MM.1S (cell line): ENCODE results near the gene STARD3.

Experiments
- DNase-seq: peaks from one replicate; pipeline ENCODE4 v3.0.0-alpha.2; 2015
- H2AFZ ChIP-seq: fragments of 300-600 bp; sonication (generic); 2 replicates; pipeline ENCODE4 v1.6.0; 2016; ENCODE audit warnings: antibody characterized with exemption, low read length
- H3F3A ChIP-seq: fragments of 300-600 bp; sonication (generic); 2 replicates; pipeline ENCODE4 v1.6.1; 2016; ENCODE audit warnings: mild to moderate bottlenecking, antibody characterized with exemption, low read length, moderate library complexity, mixed read lengths; ENCODE audit not compliant: insufficient read depth
- H3K27ac ChIP-seq: fragments of 300-600 bp; sonication (generic); 2 replicates; pipeline ENCODE4 v1.5.1; 2016; ENCODE audit warnings: mild to moderate bottlenecking, low read length
- H3K27me3 ChIP-seq: fragments of 300-600 bp; sonication (generic); replicated peaks from 2 replicates; pipeline ENCODE4 v1.6.0; 2016; ENCODE audit warnings: low read length; ENCODE audit not compliant: insufficient read depth
- H3K36me3 ChIP-seq: fragments of 300-600 bp; sonication (generic); replicated peaks from 2 replicates; pipeline ENCODE4 v1.6.1; 2016; ENCODE audit warnings: mild to moderate bottlenecking, low read length, mixed read lengths; ENCODE audit not compliant: insufficient read depth
- H3K4me1 ChIP-seq: fragments of 300-600 bp; sonication (generic); 2 replicates; pipeline ENCODE4 v1.6.1; 2016; ENCODE audit warnings: low read length, mixed read lengths
- H3K4me2 ChIP-seq: fragments of 300-600 bp; sonication (generic); 2 replicates; pipeline ENCODE4 v1.6.0; 2016; ENCODE audit warnings: low read depth, low read length
- H3K4me3 ChIP-seq: fragments of 300-600 bp; sonication (generic); 2 replicates; pipeline ENCODE4 v1.5.1; 2016; ENCODE audit warnings: low read length, mixed read lengths
- H3K79me2 ChIP-seq: fragments of 300-600 bp; sonication (generic); 2 replicates; pipeline ENCODE4 v1.6.1; 2016; ENCODE audit warnings: mixed run types, low read length, mixed read lengths
- H3K9ac ChIP-seq: fragments of 300-600 bp; sonication (generic); 2 replicates; pipeline ENCODE4 v1.6.1; 2016; ENCODE audit warnings: low read length, mixed read lengths
- H3K9me2 ChIP-seq: fragments of 300-600 bp; sonication (generic); replicated peaks from 2 replicates; pipeline ENCODE4 v1.6.1; 2016; ENCODE audit warnings: mild to moderate bottlenecking, low read length, mixed read lengths; ENCODE audit not compliant: insufficient read depth
- H3K9me3 ChIP-seq: fragments of 300-600 bp; sonication (generic); replicated peaks from 2 replicates; pipeline ENCODE4 v1.6.1; 2016; ENCODE audit warnings: mild to moderate bottlenecking, low read length, mixed read lengths; ENCODE audit not compliant: insufficient read depth
- H4K20me1 ChIP-seq: fragments of 300-600 bp; sonication (generic); 2 replicates; pipeline ENCODE4 v1.6.1; 2016; ENCODE audit warnings: mild to moderate bottlenecking, low read length, moderate library complexity, mixed read lengths; ENCODE audit not compliant: insufficient read depth
- CTCF ChIP-seq: fragments of 300-600 bp; sonication (generic); IDR thresholded peaks from 2 replicates; pipeline ENCODE4 v1.5.1; 2016; ENCODE audit warnings: antibody characterized with exemption, low read length, mixed read lengths
- EZH2 ChIP-seq: fragments of 300-600 bp; sonication (generic); optimal IDR thresholded peaks from 2 replicates; pipeline ENCODE3; 2017; ENCODE audit warnings: low read depth, mild to moderate bottlenecking, antibody characterized with exemption, low read length, mixed read lengths
- EZH2phosphoT487 ChIP-seq: fragments of 300-600 bp; sonication (generic); IDR thresholded peaks from 2 replicates; pipeline ENCODE4 v1.6.1; 2018; ENCODE audit warnings: antibody characterized with exemption, low read length

STARD3 gene

DNA sequence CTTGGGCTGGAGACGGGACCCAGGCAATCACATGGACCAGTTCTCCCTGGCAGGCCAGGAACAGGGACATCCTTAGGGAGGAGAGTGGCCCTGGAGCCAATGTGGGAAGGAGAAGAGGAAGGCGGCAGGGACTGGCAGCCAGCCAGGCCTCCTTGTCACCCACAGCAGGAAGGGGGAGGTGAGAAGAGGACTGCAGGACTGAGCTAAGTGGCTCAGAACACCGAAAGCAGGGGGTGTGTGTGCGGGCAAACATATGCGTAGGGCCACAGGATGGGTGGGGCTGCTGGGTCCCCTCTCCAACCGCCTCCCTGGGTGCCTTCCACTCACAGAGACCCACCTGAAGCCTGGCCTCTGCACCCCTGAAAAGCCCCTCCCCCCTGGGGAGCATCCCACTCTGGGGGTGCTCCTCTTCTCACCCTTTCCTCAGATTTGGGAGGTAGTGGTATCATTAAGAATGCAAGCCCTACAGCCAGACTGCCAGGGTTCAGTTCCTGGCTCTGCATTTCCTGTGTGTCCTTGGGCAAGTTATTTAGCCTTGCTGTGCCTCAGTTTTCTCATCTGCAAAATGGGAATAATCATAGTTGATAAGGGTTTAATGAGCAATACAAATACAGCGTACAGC lies 39.4 kb downstream of the STARD3 start:
- Histone ChIP-seq H4K20me1 (no peaks in the 10 kb centered on the region), H3K4me2 (no peak overlapping the region), H3K27ac (no peak overlapping the region), H3K4me1 (no peaks in the 10 kb centered on the region), H3K9me2 (no peaks in the 10 kb centered on the region), H3K9me3 (no peaks in the 10 kb centered on the region), H3K79me2 (no peaks in the 10 kb centered on the region), H3K36me3 (no peaks in the 10 kb centered on the region), H3F3A (no peaks in the 10 kb centered on the region), H2AFZ (no peak overlapping the region), H3K4me3 (no peak overlapping the region), H3K9ac (no peak overlapping the region), H3K27me3 (no peaks in the 10 kb centered on the region)
- DNase-seq, result no peak
- TF ChIP-seq EZH2 (no peak), EZH2phosphoT487 (no peak), CTCF (no peak)

DNA sequence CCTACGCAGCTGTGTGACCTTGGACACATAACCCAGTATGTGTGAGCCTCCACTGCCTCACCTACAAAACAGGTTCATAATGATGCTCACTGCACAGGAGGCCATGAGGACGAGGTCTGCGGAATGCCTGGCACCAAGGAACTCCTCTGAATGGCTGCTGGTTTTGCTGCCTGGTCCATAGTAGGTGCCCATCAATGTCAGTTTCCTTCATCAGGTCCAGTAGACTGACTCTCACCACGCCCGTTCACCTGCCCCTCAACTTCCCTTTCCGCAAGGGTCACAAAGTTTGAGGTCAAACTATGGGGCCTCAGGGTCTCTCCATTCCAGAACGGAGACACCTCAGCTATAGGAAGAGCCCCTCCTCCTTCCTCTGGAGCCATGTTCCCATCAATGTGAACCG lies 40.1 kb downstream of the STARD3 start:
- H3K4me3 ChIP-seq, result no peak overlapping the region
- no peak for DNase-seq
- no peak overlapping the region for H3K4me2 ChIP-seq
- no peaks in the 10 kb centered on the region for H3K36me3 ChIP-seq
- no peaks in the 10 kb centered on the region for H3K27me3 ChIP-seq
- no peaks in the 10 kb centered on the region for H3F3A ChIP-seq
- no peak overlapping the region for H3K27ac ChIP-seq
- no peaks in the 10 kb centered on the region for H3K9me2 ChIP-seq
- no peaks in the 10 kb centered on the region for H3K79me2 ChIP-seq
- no peaks in the 10 kb centered on the region for H3K4me1 ChIP-seq
- H4K20me1 ChIP-seq, result no peaks in the 10 kb centered on the region
- no peak overlapping the region for H3K9ac ChIP-seq
- TF ChIP-seq EZH2phosphoT487 (no peak), CTCF (no peak), EZH2 (no peak)
- no peaks in the 10 kb centered on the region for H3K9me3 ChIP-seq
- no peak overlapping the region for H2AFZ ChIP-seq

DNA sequence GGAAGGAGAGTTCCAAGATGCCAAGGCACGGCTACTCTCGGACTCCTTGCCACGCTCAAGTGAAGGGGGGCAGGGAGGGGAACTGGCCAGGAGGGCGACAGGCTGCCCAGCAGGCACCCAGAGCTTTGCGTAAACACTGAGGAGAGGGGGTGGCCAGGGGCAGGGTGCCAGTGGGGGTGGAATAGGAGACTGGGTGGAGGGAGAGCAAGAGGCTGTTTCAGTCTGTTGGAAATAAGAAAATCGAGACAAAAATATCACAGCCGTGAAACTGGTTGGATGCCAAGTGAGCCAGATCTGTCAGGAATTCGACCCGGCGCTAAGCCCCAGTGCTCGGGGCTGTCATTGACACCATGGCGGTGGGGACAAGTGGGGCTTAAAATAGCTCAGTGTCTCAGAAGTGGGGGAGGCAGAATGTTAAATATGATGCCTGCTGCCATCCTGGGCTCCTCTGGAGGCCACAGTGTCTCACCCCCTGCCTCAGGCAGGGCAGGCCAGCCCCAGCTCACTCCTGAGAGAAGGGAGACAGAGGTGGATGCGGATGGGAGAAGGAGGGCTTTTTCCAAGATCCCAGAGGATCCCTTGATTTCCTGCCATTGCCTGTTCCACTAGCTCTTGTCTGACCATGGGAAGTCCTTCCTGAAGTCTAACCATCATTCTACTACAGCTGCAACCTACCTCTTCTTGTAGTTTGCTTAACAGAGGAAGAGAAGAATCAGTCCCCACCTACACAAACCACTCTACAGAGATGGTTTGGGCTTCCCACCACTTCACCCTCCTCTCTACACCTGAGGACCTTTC lies 40.8 kb downstream of the STARD3 start:
- no peaks in the 10 kb centered on the region for H3K4me1 ChIP-seq
- no peak overlapping the region for H3K4me2 ChIP-seq
- no peak overlapping the region for H3K27ac ChIP-seq
- no peaks in the 10 kb centered on the region for H3F3A ChIP-seq
- no peaks in the 10 kb centered on the region for H3K9me2 ChIP-seq
- H3K4me3 ChIP-seq, result no peak overlapping the region
- no peaks in the 10 kb centered on the region for H3K9me3 ChIP-seq
- no peak overlapping the region for H3K9ac ChIP-seq
- no peaks in the 10 kb centered on the region for H3K79me2 ChIP-seq
- no peak overlapping the region for H2AFZ ChIP-seq
- no peaks in the 10 kb centered on the region for H4K20me1 ChIP-seq
- no peak for TF ChIP-seq CTCF
- TF ChIP-seq EZH2phosphoT487, result no peak
- TF ChIP-seq EZH2, result no peak
- DNase-seq, result no peak
- no peaks in the 10 kb centered on the region for H3K36me3 ChIP-seq
- H3K27me3 ChIP-seq, result no peaks in the 10 kb centered on the region
